AG04449 (cell line): ENCODE data around the gene FBXO42.
A peak's percentile ranks its signal among the peaks of the same experiment; 100 is the strongest.
"Not testable (repeated sequence)": the region's sequence is repeated elsewhere in the genome, so short reads cannot be mapped to it uniquely, and the experiment has no call there.

Source experiments
- CTCF ChIA-PET: fragments of 350-600 bp; formaldehyde crosslinking; extraction: SDS; loops from one replicate; lab custom pipeline; 2021; ENCODE audit warnings: antibody characterized with exemption; lab: Yijun Ruan, JAX
- POLR2A ChIA-PET: fragments of 400-600, 350-600 bp; formaldehyde crosslinking; extraction: SDS; loops from one replicate; lab custom pipeline; 2020; ENCODE audit warnings: antibody characterized with exemption, inconsistent platforms; lab: Yijun Ruan, JAX
- DNase-seq: peaks from one replicate; pipeline ENCODE4 v3.0.0-alpha.2; 2010; ENCODE audit warnings: low read depth, low spot score
- H3K4me3 ChIP-seq: 2 replicates; pipeline ENCODE4 v1.5.1; 2011; ENCODE audit warnings: low read depth, mild to moderate bottlenecking, control low read depth, low read length
- CTCF ChIP-seq: IDR thresholded peaks from one replicate; pipeline ENCODE4 v1.5.1; 2011; ENCODE audit warnings: mild to moderate bottlenecking, moderate library complexity, low read length, control low read depth, inconsistent platforms; ENCODE audit not compliant: insufficient read depth; ENCODE audit errors: missing control alignments

The FBXO42 gene

GRCh38 chr1:16219968-16220500 lies 132.2 kb downstream of the FBXO42 start:
- no peak for DNase-seq
- ChIA-PET POLR2A (interaction anchor here (0.8 kb wide), 1 partner anchor 13 kb away, joined by 3 read pairs; no protein-coding TSS in a partner anchor), CTCF (interaction anchor here (1.3 to 2.7 kb wide), 2 partner anchors 132 to 138 kb away, joined by 5 to 7 read pairs; partner anchors contain the start of gene FBXO42)

GRCh38 chr1:16218674-16219071 lies 133.6 kb downstream of the FBXO42 start:
- no peak for DNase-seq
- no peak for TF ChIP-seq CTCF
- CTCF ChIA-PET = interaction anchor here (1.0 to 3.1 kb wide), 8 partner anchors 15 to 139 kb away, joined by 3 to 16 read pairs (median 6); partner anchors contain the start of gene FBXO42
- POLR2A ChIA-PET = no interaction called here
- H3K4me3 ChIP-seq = no peak overlapping the region

More at GRCh38 chr1:16219968-16220500, 132.2 kb downstream of the FBXO42 start:
- no peak overlapping the region for H3K4me3 ChIP-seq
- no peak for TF ChIP-seq CTCF

GRCh38 chr1:16218014-16218673 lies 134.1 kb downstream of the FBXO42 start:
- H3K4me3 ChIP-seq = no peak overlapping the region; the same call in 1 of the 2 replicates
- ChIA-PET CTCF (interaction anchor here (1.0 to 3.9 kb wide), 11 partner anchors 11 to 139 kb away, joined by 3 to 22 read pairs (median 7); partner anchors contain the start of gene FBXO42), POLR2A (no interaction called here)
- no peak for DNase-seq
- TF ChIP-seq CTCF = no peak

- peak overlapping the region; percentile 64 for H3K4me3 ChIP-seq
- CTCF ChIA-PET = interaction anchor here (1.1 to 3.9 kb wide), 12 partner anchors 10 to 138 kb away, joined by 3 to 22 read pairs (median 6); partner anchors contain the start of gene FBXO42
- peak; percentile 34 for DNase-seq
- no peak for TF ChIP-seq CTCF
- POLR2A ChIA-PET = interaction anchor here (0.9 kb wide), 1 partner anchor 10 kb away, joined by 8 read pairs; no protein-coding TSS in a partner anchor
Observed at GRCh38 chr1:16217061-16217785, 135.1 kb downstream of the FBXO42 start.

- ChIA-PET CTCF (interaction anchor here (1.0 to 3.9 kb wide), 9 partner anchors 9 to 137 kb away, joined by 3 to 22 read pairs (median 8); partner anchors contain the start of gene FBXO42), POLR2A (interaction anchor here (0.8 kb wide), 1 partner anchor 9 kb away, joined by 3 read pairs; no protein-coding TSS in a partner anchor)
- no peak for TF ChIP-seq CTCF
- no peak for DNase-seq
- peak overlapping the region; percentile 64 for H3K4me3 ChIP-seq
Observed at GRCh38 chr1:16215882-16216753, 136.2 kb downstream of the FBXO42 start.

GRCh38 chr1:16215240-16215639 lies 137.0 kb downstream of the FBXO42 start:
- H3K4me3 ChIP-seq, POLR2A ChIA-PET, DNase-seq: not testable (repeated sequence)
- CTCF ChIA-PET = interaction anchor here (3.9 kb wide), 1 partner anchor 133 kb away, joined by 22 read pairs; no protein-coding TSS in a partner anchor

GRCh38 chr1:16213544-16213943 lies 138.7 kb downstream of the FBXO42 start:
- POLR2A ChIA-PET, DNase-seq, H3K4me3 ChIP-seq: not testable (repeated sequence)
- CTCF ChIA-PET = interaction anchor here (0.7 to 1.0 kb wide), 2 partner anchors 104 to 135 kb away, joined by 3 to 4 read pairs; no protein-coding TSS in a partner anchor
